ENCODE results near the gene JPH4. TPM values are rescaled to one million over a fixed set of nuclear protein-coding genes. Genes with fewer than 3 reads are reported as not detected.
"Not testable (repeated sequence)": the region's sequence is repeated elsewhere in the genome, so short reads cannot be mapped to it uniquely, and the experiment has no call there.

The JPH4 gene
- total RNA-seq, 1 experiment from 2014 or later: under 0.01 TPM

GRCh38 chr14:23548351-23549318 lies 30.0 kb downstream of the JPH4 start:
- DNase-seq (ENCODE audit: low read depth): no peak

GRCh38 chr14:23547924-23548323 lies 30.7 kb downstream of the JPH4 start:
- no peak for DNase-seq (ENCODE audit: low read depth)

GRCh38 chr14:23546450-23547035 lies 32.0 kb downstream of the JPH4 start:
- no peak for DNase-seq (ENCODE audit: low read depth)

DNA sequence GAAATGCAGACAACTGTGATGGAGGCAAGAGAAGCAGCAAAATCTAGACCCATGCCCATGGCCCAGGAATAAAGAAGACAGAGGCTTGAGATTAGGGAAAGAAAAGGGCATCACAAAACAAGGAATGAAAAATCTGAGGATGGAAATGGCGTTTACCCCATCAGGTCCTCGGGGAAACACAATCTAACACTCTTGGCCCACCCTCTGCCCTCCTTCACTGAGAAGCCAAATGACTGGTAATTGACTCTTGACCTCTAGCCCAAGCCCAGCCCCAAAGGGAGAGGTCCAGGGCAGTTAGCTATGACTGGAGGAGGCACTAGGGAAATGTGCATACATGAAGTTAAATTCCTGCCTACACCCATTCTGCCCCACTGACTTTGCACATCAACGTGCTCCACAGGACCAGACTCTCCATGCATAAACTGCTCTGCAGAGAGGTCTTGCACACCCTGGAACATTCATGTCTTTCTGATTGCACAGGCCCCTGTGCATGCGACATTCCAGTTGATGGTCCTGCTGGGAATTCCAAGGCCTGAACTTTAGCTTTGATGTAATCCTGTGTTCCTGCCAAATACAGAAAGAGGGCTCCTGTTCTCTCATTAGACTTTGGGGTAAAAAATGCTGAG lies 32.7 kb downstream of the JPH4 start:
- no peak for DNase-seq (ENCODE audit: low read depth)

DNA sequence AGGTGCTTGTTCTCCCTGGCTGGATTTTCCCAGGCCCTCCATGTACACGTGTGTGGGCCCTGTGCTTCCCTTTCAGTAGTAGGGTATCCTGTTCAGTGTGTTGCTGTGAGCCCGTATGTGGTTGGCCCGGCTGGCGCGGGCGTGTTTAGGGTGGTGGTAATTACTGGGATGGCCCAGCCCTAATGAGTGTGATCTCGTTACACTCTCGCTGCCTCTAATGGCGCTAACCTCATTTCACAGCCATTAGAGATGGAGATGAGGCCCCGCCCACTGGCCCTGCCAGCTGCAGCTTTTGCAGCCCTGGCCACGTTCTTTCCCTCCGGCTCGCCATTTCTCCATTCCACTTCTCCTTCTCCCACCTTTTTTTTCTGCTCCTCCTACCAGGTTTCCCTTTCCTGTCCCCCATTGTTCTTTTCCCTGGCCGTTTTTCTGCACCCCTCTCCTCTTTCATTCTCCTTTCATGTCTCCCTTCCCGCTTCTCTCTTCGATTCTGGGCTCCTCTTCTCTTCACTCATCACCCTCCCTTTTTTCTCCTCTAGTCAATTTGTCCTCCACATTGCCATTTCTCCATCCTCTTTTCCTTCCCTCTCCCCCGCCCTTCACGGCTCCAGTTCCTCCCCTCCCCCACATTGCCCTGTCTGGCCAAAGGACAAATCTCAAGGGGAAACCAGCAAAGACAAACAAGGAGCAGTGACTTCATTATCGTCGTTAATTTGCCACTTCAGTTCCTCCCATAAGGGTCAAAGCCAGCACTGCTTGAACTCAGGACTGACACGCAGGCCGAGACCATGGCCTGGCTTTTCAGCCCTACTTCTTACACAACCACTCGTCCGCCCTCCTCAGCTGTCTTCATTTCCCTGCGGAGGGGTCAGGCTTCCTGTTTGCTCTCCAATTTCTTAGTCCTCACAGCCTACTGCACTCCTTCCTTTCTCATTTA lies 33.8 kb downstream of the JPH4 start:
- no peak for DNase-seq (ENCODE audit: low read depth)

GRCh38 chr14:23543403-23543802 lies 35.2 kb downstream of the JPH4 start:
- DNase-seq (ENCODE audit: low read depth): no peak

DNA sequence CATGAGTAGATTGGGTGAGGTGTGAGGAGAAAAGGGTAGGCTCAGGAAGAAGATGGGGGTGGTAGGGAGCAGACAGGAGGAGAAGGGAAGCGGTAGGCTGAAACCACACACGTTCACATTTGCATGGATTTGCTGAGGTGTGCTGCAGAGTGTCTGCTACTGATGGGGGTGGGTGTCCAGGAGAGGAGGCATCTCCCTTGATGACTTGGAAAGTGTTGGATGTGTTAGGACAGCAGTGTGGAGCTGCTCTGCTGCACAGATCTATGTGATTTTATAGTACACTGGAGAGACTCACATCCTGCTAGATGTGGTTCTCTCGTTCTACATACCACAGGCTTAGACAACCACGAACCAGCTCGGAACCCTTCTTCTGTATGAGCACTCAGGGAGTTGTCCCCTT lies 36.3 kb downstream of the JPH4 start:
- DNase-seq (ENCODE audit: low read depth): no peak

DNA sequence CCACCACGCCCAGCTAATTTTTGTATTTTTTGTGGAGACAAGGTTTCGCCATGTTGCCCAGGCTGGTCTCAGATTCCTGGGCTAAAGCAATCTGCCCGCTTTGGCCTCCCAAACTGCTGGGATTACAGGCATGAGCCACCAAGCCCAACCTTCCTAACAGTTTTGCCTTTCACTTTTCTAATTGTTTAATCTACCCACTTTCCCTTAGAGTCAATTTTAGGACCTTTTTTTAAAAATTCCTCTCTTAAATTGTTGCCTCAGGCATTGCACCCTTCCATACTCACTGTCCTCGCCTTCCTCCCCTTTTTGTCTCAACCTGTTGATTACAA lies 38.5 kb downstream of the JPH4 start:
- no peak for DNase-seq (ENCODE audit: low read depth)

- DNase-seq (ENCODE audit: low read depth): peak; percentile 28
Observed at GRCh38 chr14:23539248-23540140, 39.1 kb downstream of the JPH4 start.

GRCh38 chr14:23538785-23539184 lies 39.8 kb downstream of the JPH4 start:
- no peak for DNase-seq (ENCODE audit: low read depth)

- no peak for DNase-seq (ENCODE audit: low read depth)
Observed at GRCh38 chr14:23538050-23538718, 40.4 kb downstream of the JPH4 start.

GRCh38 chr14:23537351-23538049 lies 41.1 kb downstream of the JPH4 start:
- no peak for DNase-seq (ENCODE audit: low read depth)

DNA sequence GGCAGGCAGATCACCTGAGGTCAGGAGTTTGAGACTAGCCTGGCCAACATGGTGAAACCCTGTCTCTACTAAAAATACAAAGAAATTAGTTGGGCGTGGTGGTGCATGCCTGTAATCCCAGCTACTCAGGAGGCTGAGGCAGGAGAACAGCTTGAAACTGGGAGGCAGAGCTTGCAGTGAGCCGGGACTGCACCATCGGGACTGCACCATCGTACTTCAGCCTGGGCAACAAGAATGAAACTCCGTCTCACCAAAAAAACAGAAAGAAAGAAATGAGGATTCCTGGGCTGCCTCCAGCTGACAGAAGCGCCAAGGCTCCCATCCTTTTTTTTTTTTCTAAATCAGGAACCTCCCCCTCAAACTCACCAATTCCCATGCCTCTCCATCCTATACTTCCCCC lies 41.7 kb downstream of the JPH4 start:
- not testable (repeated sequence) for DNase-seq (ENCODE audit: low read depth)

GRCh38 chr14:23536494-23536893 lies 42.1 kb downstream of the JPH4 start:
- no peak for DNase-seq (ENCODE audit: low read depth)

DNA sequence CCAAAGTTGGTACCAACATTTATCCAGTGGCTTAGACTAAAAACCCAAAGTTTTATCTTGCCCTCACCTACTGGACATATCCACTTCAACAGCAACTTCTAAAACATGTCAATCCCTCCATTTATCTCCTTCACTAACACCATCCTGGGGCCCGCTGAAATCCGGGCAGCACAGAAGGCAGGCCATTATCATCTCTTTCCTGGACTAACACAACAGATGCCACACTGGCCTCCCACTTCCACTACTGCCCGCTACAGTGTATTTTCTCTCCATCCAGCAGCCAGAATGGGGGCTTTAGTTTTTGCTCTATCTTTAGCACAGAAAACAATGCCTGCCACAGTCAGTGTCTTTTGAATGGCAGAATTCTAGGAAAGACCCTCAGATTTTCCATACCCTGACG lies 42.6 kb downstream of the JPH4 start:
- no peak for DNase-seq (ENCODE audit: low read depth)

- no peak for DNase-seq (ENCODE audit: low read depth)
Observed at GRCh38 chr14:23533652-23534435, 44.7 kb downstream of the JPH4 start.

GRCh38 chr14:23532658-23533057 lies 45.9 kb downstream of the JPH4 start:
- DNase-seq (ENCODE audit: low read depth): no peak

DNA sequence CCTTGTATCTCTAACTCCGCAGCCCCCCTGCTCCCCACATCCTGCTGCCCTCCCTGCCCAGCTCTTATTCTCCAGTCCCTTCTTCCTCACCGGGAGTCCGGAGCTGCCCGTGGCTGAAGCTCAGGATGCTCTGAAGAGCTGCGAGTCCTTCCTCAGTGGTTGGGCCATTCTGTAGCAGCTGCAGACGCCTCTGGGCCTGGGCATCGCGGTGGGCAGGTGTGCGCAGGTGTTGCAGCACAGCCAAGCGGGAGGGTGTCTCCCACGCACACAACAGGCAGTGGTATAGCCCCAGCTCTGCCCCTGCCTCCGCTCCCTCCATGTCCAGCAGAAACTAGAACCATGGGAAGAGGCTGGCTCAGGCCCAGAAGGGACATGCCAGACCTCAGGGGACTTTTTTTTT lies 47.2 kb downstream of the JPH4 start:
- no peak for DNase-seq (ENCODE audit: low read depth)

Data from RPMI7951 (cell line).